Mesothelial cell of epicardium (in vitro differentiated cells): ENCODE data around the gene CSKMT. TPM values are rescaled to one million over a fixed set of nuclear protein-coding genes. Genes with fewer than 3 reads are reported as not detected.
A peak's percentile ranks its signal among the peaks of the same experiment; 100 is the strongest.
"Not testable (repeated sequence)": the region's sequence is repeated elsewhere in the genome, so short reads cannot be mapped to it uniquely, and the experiment has no call there.

Source experiments
- DNase-seq, 2 experiments: peaks; one replicate each; pipeline ENCODE4 v3.0.0; 2021; ENCODE audit warnings: low spot score in 2 of 2; ENCODE audit not compliant: unreplicated experiment in 2 of 2
- H3K27ac Mint-ChIP-seq: 2 replicates; pipeline ENCODE4 v1.8.0; 2021; ENCODE audit warnings: mixed read lengths
- H3K27me3 Mint-ChIP-seq: 2 replicates; pipeline ENCODE4 v1.8.0; 2021; ENCODE audit warnings: low read depth, mixed read lengths
- H3K36me3 Mint-ChIP-seq: 2 replicates; pipeline ENCODE4 v1.8.0; 2021; ENCODE audit warnings: mixed read lengths
- H3K4me1 Mint-ChIP-seq: 2 replicates; pipeline ENCODE4 v1.8.0; 2021; ENCODE audit warnings: mixed read lengths
- H3K4me3 Mint-ChIP-seq: 2 replicates; pipeline ENCODE4 v1.8.0; 2021; ENCODE audit warnings: mild to moderate bottlenecking, moderate library complexity, mixed read lengths
- H3K9me3 Mint-ChIP-seq: 2 replicates; pipeline ENCODE4 v1.8.0; 2021; ENCODE audit warnings: mixed read lengths
- total RNA-seq: library from RNA; stranded (reverse); gene quantifications from 3 replicates; pipeline ENCODE4 v1.2.1, GENCODE V29; 2021
- TF ChIP-seq, protein P1 (sequence below): fragments of 200-600 bp; sonication (generic); IDR thresholded peaks from one replicate; pipeline ENCODE4 v1.5.0; 2021; ENCODE audit warnings: antibody characterized with exemption; ENCODE audit not compliant: unreplicated experiment

Gene CSKMT
- total RNA-seq, 1 donor from 2014 or later = 20.6 TPM

DNA sequence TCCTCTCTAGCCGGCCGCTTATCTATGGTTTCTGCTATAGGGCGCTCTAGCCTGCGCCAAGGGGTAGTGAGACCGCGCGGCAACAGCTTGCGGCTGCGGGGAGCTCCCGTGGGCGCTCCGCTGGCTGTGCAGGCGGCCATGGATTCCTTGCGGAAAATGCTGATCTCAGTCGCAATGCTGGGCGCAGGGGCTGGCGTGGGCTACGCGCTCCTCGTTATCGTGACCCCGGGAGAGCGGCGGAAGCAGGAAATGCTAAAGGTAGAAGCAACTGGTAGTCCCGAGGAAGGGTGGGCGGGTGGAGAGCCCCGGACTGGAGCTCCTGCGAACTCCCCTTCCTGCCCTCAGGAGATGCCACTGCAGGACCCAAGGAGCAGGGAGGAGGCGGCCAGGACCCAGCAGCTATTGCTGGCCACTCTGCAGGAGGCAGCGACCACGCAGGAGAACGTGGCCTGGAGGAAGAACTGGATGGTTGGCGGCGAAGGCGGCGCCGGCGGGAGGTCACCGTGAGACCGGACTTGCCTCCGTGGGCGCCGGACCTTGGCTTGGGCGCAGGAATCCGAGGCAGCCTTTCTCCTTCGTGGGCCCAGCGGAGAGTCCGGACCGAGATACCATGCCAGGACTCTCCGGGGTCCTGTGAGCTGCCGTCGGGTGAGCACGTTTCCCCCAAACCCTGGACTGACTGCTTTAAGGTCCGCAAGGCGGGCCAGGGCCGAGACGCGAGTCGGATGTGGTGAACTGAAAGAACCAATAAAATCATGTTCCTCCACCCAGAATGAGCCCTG, 6.7 kb downstream of the CSKMT start, which contains the start of the genes LBHD1 and UQCC3:
Gene LBHD1 (minus strand): TSS at position 660 of the 782 bp plus-strand sequence. CDS start 2,236 bp downstream, outside the sequence.
Gene UQCC3 (plus strand): TSS at position 66 of the 782 bp plus-strand sequence. CDS start 73 bp downstream, at position 139.
- TF ChIP-seq, protein P1, sequence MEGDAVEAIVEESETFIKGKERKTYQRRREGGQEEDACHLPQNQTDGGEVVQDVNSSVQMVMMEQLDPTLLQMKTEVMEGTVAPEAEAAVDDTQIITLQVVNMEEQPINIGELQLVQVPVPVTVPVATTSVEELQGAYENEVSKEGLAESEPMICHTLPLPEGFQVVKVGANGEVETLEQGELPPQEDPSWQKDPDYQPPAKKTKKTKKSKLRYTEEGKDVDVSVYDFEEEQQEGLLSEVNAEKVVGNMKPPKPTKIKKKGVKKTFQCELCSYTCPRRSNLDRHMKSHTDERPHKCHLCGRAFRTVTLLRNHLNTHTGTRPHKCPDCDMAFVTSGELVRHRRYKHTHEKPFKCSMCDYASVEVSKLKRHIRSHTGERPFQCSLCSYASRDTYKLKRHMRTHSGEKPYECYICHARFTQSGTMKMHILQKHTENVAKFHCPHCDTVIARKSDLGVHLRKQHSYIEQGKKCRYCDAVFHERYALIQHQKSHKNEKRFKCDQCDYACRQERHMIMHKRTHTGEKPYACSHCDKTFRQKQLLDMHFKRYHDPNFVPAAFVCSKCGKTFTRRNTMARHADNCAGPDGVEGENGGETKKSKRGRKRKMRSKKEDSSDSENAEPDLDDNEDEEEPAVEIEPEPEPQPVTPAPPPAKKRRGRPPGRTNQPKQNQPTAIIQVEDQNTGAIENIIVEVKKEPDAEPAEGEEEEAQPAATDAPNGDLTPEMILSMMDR = no peak
- peaks cover 10% of the 10 kb centered on the region for H3K36me3 Mint-ChIP-seq
- peak within 1 kb of the TSS; percentile 99 for H3K27ac Mint-ChIP-seq
- H3K27me3 Mint-ChIP-seq = no peaks in the 10 kb centered on the region
- peak within 1 kb of the TSS; percentile 100 for H3K4me3 Mint-ChIP-seq
- peak; percentile 57 to 79 for DNase-seq
- H3K4me1 Mint-ChIP-seq = peaks cover 23% of the 10 kb centered on the region
- no peaks in the 10 kb centered on the region for H3K9me3 Mint-ChIP-seq

DNA sequence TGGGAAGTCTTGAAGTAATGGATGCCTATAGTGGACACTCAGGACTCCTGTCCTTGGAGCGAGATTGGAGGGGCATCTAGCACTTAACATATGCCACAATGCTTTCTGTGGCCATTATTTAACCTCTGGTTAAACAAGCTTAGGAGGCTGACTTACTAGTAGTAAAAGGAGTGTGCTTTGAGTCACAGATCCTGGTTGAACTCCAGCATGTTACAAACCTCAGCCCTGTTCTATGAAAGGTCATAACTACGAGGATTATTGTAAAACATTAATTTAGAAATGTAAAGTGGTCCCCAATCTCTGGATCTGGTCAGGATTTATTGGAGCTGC, 8.0 kb downstream of the CSKMT start:
- DNase-seq = no peak
- H3K36me3 Mint-ChIP-seq = peaks cover 18% of the 10 kb centered on the region
- H3K4me3 Mint-ChIP-seq = peak overlapping the region; percentile 100
- H3K4me1 Mint-ChIP-seq = peaks cover 24% of the 10 kb centered on the region
- TF ChIP-seq, protein P1 = no peak
- peak overlapping the region; percentile 47 for H3K27ac Mint-ChIP-seq
- H3K9me3 Mint-ChIP-seq = no peaks in the 10 kb centered on the region
- no peaks in the 10 kb centered on the region for H3K27me3 Mint-ChIP-seq

DNA sequence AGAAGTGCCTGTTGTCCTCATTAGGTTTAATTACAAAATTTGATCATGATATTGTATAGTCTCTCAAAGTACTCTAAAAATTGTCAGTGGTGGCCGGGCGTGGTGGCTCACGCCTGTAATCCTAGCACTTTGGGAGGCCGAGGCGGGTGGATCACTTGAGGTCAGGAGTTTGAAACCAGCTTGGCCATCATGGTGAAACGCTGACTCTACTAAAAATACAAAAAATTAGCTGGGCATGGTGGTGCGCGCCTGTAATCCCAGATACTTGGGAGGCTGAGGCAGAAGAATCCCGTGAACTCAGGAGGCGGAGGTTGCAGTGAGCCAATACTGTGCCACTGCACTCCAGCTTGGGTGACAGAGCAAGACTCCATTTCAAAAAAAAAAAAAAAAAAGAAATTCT, 10.3 kb downstream of the CSKMT start:
- H3K27me3 Mint-ChIP-seq, DNase-seq, H3K9me3 Mint-ChIP-seq, H3K4me3 Mint-ChIP-seq, H3K27ac Mint-ChIP-seq: not testable (repeated sequence)
- H3K36me3 Mint-ChIP-seq = peaks cover 15% of the 10 kb centered on the region
- H3K4me1 Mint-ChIP-seq = peaks cover 33% of the 10 kb centered on the region

DNA sequence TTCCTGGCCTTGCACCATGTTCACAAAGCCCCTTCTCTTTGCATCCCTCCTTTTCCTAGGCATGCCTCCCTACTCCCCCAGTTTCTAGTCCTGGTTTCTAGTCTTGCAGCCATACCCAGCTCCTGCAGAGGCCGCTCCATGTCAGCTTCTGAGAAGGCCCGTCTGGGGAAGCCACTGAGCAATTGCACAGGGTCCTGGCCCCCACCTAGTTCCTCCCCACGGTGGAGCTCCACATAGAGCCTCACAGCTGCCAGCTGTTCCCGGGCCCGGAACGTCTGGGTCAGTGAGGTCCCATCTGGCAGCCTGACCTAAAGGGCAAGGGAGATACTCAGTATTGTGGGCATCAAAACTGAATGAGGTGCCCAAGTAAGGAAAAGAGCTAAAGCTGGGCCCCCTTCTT, 11.6 kb downstream of the CSKMT start:
- no peak overlapping the region for H3K27ac Mint-ChIP-seq
- H3K36me3 Mint-ChIP-seq = peaks cover 15% of the 10 kb centered on the region
- H3K4me1 Mint-ChIP-seq = peaks cover 28% of the 10 kb centered on the region
- TF ChIP-seq, protein P1 = no peak
- H3K27me3 Mint-ChIP-seq = no peaks in the 10 kb centered on the region
- H3K4me3 Mint-ChIP-seq = peak overlapping the region; percentile 91
- H3K9me3 Mint-ChIP-seq = no peaks in the 10 kb centered on the region
- no peak for DNase-seq

DNA sequence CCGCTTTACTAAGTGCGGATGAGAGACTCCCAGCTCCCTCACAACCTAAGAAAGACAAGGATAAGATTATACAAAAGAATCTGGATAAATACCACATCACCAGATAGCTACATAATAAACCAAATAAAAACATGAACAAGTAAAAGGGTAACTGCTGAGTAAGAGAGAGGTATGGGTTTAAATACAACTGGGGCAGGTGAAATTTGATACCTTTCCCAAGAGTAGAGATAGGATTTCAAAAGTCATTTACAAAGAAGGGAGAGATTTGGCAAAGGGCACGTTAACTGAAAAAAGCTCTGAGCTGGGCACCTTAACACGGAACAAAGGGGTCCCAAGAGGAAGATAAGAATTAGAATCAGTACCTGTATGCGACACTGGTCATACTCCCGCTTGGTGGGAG, 12.0 kb downstream of the CSKMT start:
- H3K36me3 Mint-ChIP-seq = peaks cover 15% of the 10 kb centered on the region
- H3K9me3 Mint-ChIP-seq = no peaks in the 10 kb centered on the region
- H3K27me3 Mint-ChIP-seq = no peaks in the 10 kb centered on the region
- H3K4me3 Mint-ChIP-seq = peak overlapping the region; percentile 91
- H3K27ac Mint-ChIP-seq = no peak overlapping the region
- peaks cover 27% of the 10 kb centered on the region for H3K4me1 Mint-ChIP-seq
- DNase-seq = no peak
- TF ChIP-seq, protein P1 = no peak

DNA sequence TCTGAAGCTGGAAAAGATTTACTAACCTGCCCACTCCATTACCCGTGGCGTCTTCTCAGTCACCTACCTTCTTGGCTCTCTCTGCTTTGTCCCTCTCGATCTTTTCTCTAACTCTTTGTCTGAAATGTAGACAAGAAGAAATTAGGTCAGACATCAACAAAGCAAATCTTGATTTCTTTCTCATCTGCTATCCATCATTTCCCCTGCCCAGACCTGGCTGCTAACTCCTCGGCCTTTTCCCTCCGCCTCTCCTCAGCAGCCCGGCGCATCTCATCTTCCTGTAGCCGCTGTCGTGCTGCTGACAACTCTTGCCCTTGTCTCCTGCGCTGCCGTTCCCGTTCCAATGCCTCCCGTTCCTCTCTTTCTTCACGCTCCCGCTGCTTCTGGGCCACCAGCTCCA, 12.6 kb downstream of the CSKMT start:
- Mint-ChIP-seq H3K36me3 (peaks cover 15% of the 10 kb centered on the region), H3K4me1 (peaks cover 26% of the 10 kb centered on the region), H3K4me3 (peak overlapping the region; percentile 91), H3K9me3 (no peaks in the 10 kb centered on the region), H3K27ac (peak overlapping the region; percentile 98), H3K27me3 (no peaks in the 10 kb centered on the region)
- TF ChIP-seq, protein P1 = no peak
- DNase-seq = no peak
